ENCODE data around the gene FLAD1. TPM values are rescaled to one million over a fixed set of nuclear protein-coding genes. Genes with fewer than 3 reads are reported as not detected.
A peak's percentile ranks its signal among the peaks of the same experiment; 100 is the strongest.

FLAD1 gene
- total RNA-seq, 1 experiment from 2014 or later: 60.4 TPM

GRCh38 chr1:154988058-154988954 lies 5.2 kb downstream of the FLAD1 start:
- no peak for DNase-seq (ENCODE audit: extremely low read depth, low read depth)

GRCh38 chr1:154989195-154989860 lies 6.2 kb downstream of the FLAD1 start:
- DNase-seq (ENCODE audit: extremely low read depth, low read depth): no peak

- no peak for DNase-seq (ENCODE audit: extremely low read depth, low read depth)
Observed at GRCh38 chr1:154990276-154990675, 7.1 kb downstream of the FLAD1 start.

GRCh38 chr1:154992721-154993571 lies 9.8 kb downstream of the FLAD1 start:
- no peak for DNase-seq (ENCODE audit: extremely low read depth, low read depth)

- no peak for DNase-seq (ENCODE audit: extremely low read depth, low read depth)
Observed at GRCh38 chr1:154993572-154994268, 10.6 kb downstream of the FLAD1 start, which contains the start of gene LENEP. TSS of gene LENEP (plus strand) at chr1:154993586. CDS start at chr1:154993608, 22 bp downstream.

- no peak for DNase-seq (ENCODE audit: extremely low read depth, low read depth)
Observed at GRCh38 chr1:154994269-154994587, 11.1 kb downstream of the FLAD1 start.

- DNase-seq (ENCODE audit: extremely low read depth, low read depth): no peak
Observed at GRCh38 chr1:154994591-154994990, 11.4 kb downstream of the FLAD1 start.

- DNase-seq (ENCODE audit: extremely low read depth, low read depth): peak; percentile 78
Observed at GRCh38 chr1:154995301-154995983, 12.3 kb downstream of the FLAD1 start.

GRCh38 chr1:154996966-154997701 lies 14.0 kb downstream of the FLAD1 start:
- DNase-seq (ENCODE audit: extremely low read depth, low read depth): no peak

- no peak for DNase-seq (ENCODE audit: extremely low read depth, low read depth)
Observed at GRCh38 chr1:154998201-154998780, 15.1 kb downstream of the FLAD1 start.

- DNase-seq (ENCODE audit: extremely low read depth, low read depth): peak; percentile 77
Observed at GRCh38 chr1:154998818-154999570, 15.8 kb downstream of the FLAD1 start.

GRCh38 chr1:154999571-155000410 lies 16.6 kb downstream of the FLAD1 start:
- no peak for DNase-seq (ENCODE audit: extremely low read depth, low read depth)

GRCh38 chr1:155000411-155000725 lies 17.2 kb downstream of the FLAD1 start:
- no peak for DNase-seq (ENCODE audit: extremely low read depth, low read depth)

- DNase-seq (ENCODE audit: extremely low read depth, low read depth): peak; percentile 92
Observed at GRCh38 chr1:155000726-155001424, 17.7 kb downstream of the FLAD1 start.

GRCh38 chr1:155001425-155001674 lies 18.2 kb downstream of the FLAD1 start:
- no peak for DNase-seq (ENCODE audit: extremely low read depth, low read depth)

GRCh38 chr1:155001675-155002463 lies 18.7 kb downstream of the FLAD1 start:
- DNase-seq (ENCODE audit: extremely low read depth, low read depth): peak; percentile 100

Data from NCI-H460 (cell line).